ENCODE results near the gene APOBEC3C. TPM values are rescaled to one million over a fixed set of nuclear protein-coding genes. Genes with fewer than 3 reads are reported as not detected.
"Not testable (repeated sequence)": the region's sequence is repeated elsewhere in the genome, so short reads cannot be mapped to it uniquely, and the experiment has no call there.

Gene APOBEC3C
- polyA plus RNA-seq, 1 of the 3 experiments (the other 2 are of a cell fraction), result 11.7 TPM

- TF ChIP-seq, protein P1, sequence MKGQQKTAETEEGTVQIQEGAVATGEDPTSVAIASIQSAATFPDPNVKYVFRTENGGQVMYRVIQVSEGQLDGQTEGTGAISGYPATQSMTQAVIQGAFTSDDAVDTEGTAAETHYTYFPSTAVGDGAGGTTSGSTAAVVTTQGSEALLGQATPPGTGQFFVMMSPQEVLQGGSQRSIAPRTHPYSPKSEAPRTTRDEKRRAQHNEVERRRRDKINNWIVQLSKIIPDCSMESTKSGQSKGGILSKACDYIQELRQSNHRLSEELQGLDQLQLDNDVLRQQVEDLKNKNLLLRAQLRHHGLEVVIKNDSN (IDR thresholded peaks at IDR 0.05; ENCODE audit: borderline replicate concordance, low read depth), result no peak
- TF ChIP-seq EZH2phosphoT487 (IDR thresholded peaks at IDR 0.05; ENCODE audit: borderline replicate concordance, low read depth), result no peak
- TF ChIP-seq IRF3 (IDR thresholded peaks at IDR 0.05; ENCODE audit: low read depth, low read length), result no peak
- no peak for TF ChIP-seq RAD21 (IDR thresholded peaks at IDR 0.05; ENCODE audit: low read length)
These were observed 15.2 kb downstream of the APOBEC3C start (continued) for GRCh38 chr22:39029227-39029626.

- Histone ChIP-seq H2AFZ (ENCODE audit: low read depth) (no peak overlapping the region), H3K4me2 (no peak overlapping the region), H4K20me1 (ENCODE audit: insufficient read depth) (no peaks in the 10 kb centered on the region), H3K9me2 (no peaks in the 10 kb centered on the region), H3K4me1 (ENCODE audit: control insufficient read depth in 1 of 2, insufficient read depth in 2 of 2, low read depth in 1 of 2, low read length in 1 of 2) (no peaks in the 10 kb centered on the region), H3K27me3 (ENCODE audit: insufficient read depth) (no peaks in the 10 kb centered on the region), H3F3A (replicated peaks; ENCODE audit: insufficient read depth) (no peaks in the 10 kb centered on the region), H3K36me3 (replicated peaks in 1 of 2; ENCODE audit: control insufficient read depth in 1 of 2, insufficient read depth in 2 of 2, low read length in 1 of 2) (no peaks in the 10 kb centered on the region), H3K27ac (ENCODE audit: low read depth in 2 of 2, low read length in 1 of 2) (no peak overlapping the region), H3K4me3 (ENCODE audit: low read depth in 2 of 2, low read length in 1 of 2) (no peak overlapping the region), H3K9ac (no peak overlapping the region), H3K9me3 (no peaks in the 10 kb centered on the region), H3K79me2 (ENCODE audit: insufficient read depth) (no peaks in the 10 kb centered on the region)
- DNase-seq, result no peak
- ChIA-PET POLR2A (no interaction called here), CTCF (no interaction called here)
- 97% methylated on average over 14 of the region's 14 CpGs for WGBS (ENCODE audit: low lambda C conversion rate)
- TF ChIP-seq TCF12 (IDR thresholded peaks at IDR 0.05) (no peak), IRF3 (IDR thresholded peaks at IDR 0.05; ENCODE audit: low read depth, low read length) (no peak), SIN3A (IDR thresholded peaks at IDR 0.05; ENCODE audit: borderline replicate concordance, low read depth, low read length) (no peak), NRF1 (IDR thresholded peaks at IDR 0.05; ENCODE audit: low read depth, low read length) (no peak), NFIC (IDR thresholded peaks at IDR 0.05; ENCODE audit: borderline replicate concordance) (no peak), RXRA (IDR thresholded peaks at IDR 0.05; ENCODE audit: borderline replicate concordance, low read depth) (no peak), RFX5 (IDR thresholded peaks at IDR 0.05; ENCODE audit: low read length) (no peak), FOXJ3 (CRISPR knock-in tag; IDR thresholded peaks at IDR 0.05) (no peak), USF2 (IDR thresholded peaks at IDR 0.05; ENCODE audit: borderline replicate concordance, low read depth, low read length) (no peak), FOSL2 (IDR thresholded peaks at IDR 0.05; ENCODE audit: borderline replicate concordance, low read depth) (no peak), MXI1 (IDR thresholded peaks at IDR 0.05; ENCODE audit: low read depth, low read length) (no peak), ZBTB33 (IDR thresholded peaks at IDR 0.05; ENCODE audit: borderline replicate concordance, low read depth) (no peak), RAD21 (IDR thresholded peaks at IDR 0.05; ENCODE audit: low read length) (no peak)
- TF ChIP-seq, protein P2, sequence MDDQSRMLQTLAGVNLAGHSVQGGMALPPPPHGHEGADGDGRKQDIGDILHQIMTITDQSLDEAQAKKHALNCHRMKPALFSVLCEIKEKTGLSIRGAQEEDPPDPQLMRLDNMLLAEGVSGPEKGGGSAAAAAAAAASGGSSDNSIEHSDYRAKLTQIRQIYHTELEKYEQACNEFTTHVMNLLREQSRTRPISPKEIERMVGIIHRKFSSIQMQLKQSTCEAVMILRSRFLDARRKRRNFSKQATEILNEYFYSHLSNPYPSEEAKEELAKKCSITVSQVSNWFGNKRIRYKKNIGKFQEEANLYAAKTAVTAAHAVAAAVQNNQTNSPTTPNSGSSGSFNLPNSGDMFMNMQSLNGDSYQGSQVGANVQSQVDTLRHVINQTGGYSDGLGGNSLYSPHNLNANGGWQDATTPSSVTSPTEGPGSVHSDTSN (IDR thresholded peaks at IDR 0.05), result no peak
These were observed 16.6 kb downstream of the APOBEC3C start for GRCh38 chr22:39030705-39031104.

- H2AFZ ChIP-seq (ENCODE audit: low read depth); DNase-seq; POLR2A ChIA-PET; H3F3A ChIP-seq (replicated peaks; ENCODE audit: insufficient read depth); CTCF ChIA-PET; H4K20me1 ChIP-seq (ENCODE audit: insufficient read depth); H3K4me1 ChIP-seq (ENCODE audit: control insufficient read depth in 1 of 2, insufficient read depth in 2 of 2, low read depth in 1 of 2, low read length in 1 of 2); H3K27me3 ChIP-seq (ENCODE audit: insufficient read depth); H3K9me3 ChIP-seq; H3K79me2 ChIP-seq (ENCODE audit: insufficient read depth); H3K4me3 ChIP-seq (ENCODE audit: low read depth in 2 of 2, low read length in 1 of 2); H3K9ac ChIP-seq; H3K27ac ChIP-seq (ENCODE audit: low read depth in 2 of 2, low read length in 1 of 2); H3K4me2 ChIP-seq; H3K9me2 ChIP-seq; H3K36me3 ChIP-seq (replicated peaks in 1 of 2; ENCODE audit: control insufficient read depth in 1 of 2, insufficient read depth in 2 of 2, low read length in 1 of 2): not testable (repeated sequence)
- WGBS (ENCODE audit: low lambda C conversion rate), result 88% methylated on average over 2 of the region's 18 CpGs
These were observed 17.6 kb downstream of the APOBEC3C start for GRCh38 chr22:39031434-39032295.
